IMR-90 (cell line): ENCODE results near the gene DNAJC17. TPM values are rescaled to one million over a fixed set of nuclear protein-coding genes. Genes with fewer than 3 reads are reported as not detected.

Experiments used
- ATAC-seq: fragments of 200-7000 bp; cut with Tn5 transposase; 2 replicates; pipeline ENCODE4 v1.9.1; 2020; ENCODE audit warnings: low read depth, mild to moderate bottlenecking, moderate library complexity
- BruUV-seq: library from RNA; stranded (reverse); fragments of 400-500 nt; replicated peaks from 2 replicates; lab custom pipeline; 2021; lab: Mats Ljungman, UMichigan
- CTCF ChIA-PET: fragments of 300-600 bp; formaldehyde crosslinking; extraction: SDS; loops from one replicate; lab custom pipeline; 2021; ENCODE audit warnings: antibody characterized with exemption; lab: Yijun Ruan, JAX
- POLR2A ChIA-PET: fragments of 300-600 bp; sonication (Branson Sonifier 250); formaldehyde crosslinking; loops from one replicate; lab custom pipeline; 2022; ENCODE audit warnings: antibody characterized with exemption; ENCODE audit not compliant: unreplicated experiment; lab: Charles Lee
- DNase-seq: peaks from one replicate; pipeline ENCODE4 v3.0.0; 2013
- H2AFZ ChIP-seq: replicated peaks from 2 replicates; pipeline ENCODE3; 2013; ENCODE audit warnings: low read length, mild to moderate bottlenecking; ENCODE audit not compliant: poor library complexity
- H2AK5ac ChIP-seq: 2 replicates; pipeline ENCODE4 v1.6.1; 2013; ENCODE audit warnings: low read depth, low read length, inconsistent platforms
- H2AK9ac ChIP-seq: replicated peaks from 2 replicates; pipeline ENCODE3; 2013; ENCODE audit warnings: mild to moderate bottlenecking, low read depth, low read length, moderate library complexity; ENCODE audit not compliant: poor library complexity
- H2BK120ac ChIP-seq: 2 replicates; pipeline ENCODE4 v1.6.1; 2013; ENCODE audit warnings: low read depth, low read length, inconsistent platforms
- H2BK15ac ChIP-seq: 3 replicates; pipeline ENCODE4 v1.6.1; 2013; ENCODE audit warnings: low read depth, low read length, inconsistent platforms
- H2BK20ac ChIP-seq: 2 replicates; pipeline ENCODE4 v1.6.1; 2013; ENCODE audit warnings: low read depth, mild to moderate bottlenecking, inconsistent platforms, low read length, moderate library complexity
- H2BK5ac ChIP-seq: 2 replicates; pipeline ENCODE4 v1.6.1; 2013; ENCODE audit warnings: mild to moderate bottlenecking, low read depth, low read length, inconsistent platforms; ENCODE audit not compliant: poor library complexity, severe bottlenecking
- H3K14ac ChIP-seq: replicated peaks from 2 replicates; pipeline ENCODE4 v1.6.1; 2013; ENCODE audit warnings: low read depth, low read length, inconsistent platforms
- H3K18ac ChIP-seq: 2 replicates; pipeline ENCODE4 v1.6.1; 2013; ENCODE audit warnings: low read depth, low read length, control low read depth
- H3K23ac ChIP-seq: 2 replicates; pipeline ENCODE4 v1.6.1; 2013; ENCODE audit warnings: low read depth, low read length, inconsistent platforms
- H3K27ac ChIP-seq: 2 replicates; pipeline ENCODE4 v1.5.1; 2013; ENCODE audit warnings: mild to moderate bottlenecking, control low read depth, low read length; ENCODE audit not compliant: insufficient read depth
- H3K27me3 ChIP-seq: 2 replicates; pipeline ENCODE4 v1.6.1; 2013; ENCODE audit warnings: low read length; ENCODE audit not compliant: control insufficient read depth, insufficient read depth
- H3K36me3 ChIP-seq: 2 replicates; pipeline ENCODE4 v1.6.1; 2013; ENCODE audit warnings: low read length, mixed read lengths; ENCODE audit not compliant: control insufficient read depth, insufficient read depth
- H3K4ac ChIP-seq: 2 replicates; pipeline ENCODE4 v1.6.1; 2013; ENCODE audit warnings: low read depth, low read length, inconsistent platforms
- H3K4me1 ChIP-seq: 2 replicates; pipeline ENCODE4 v1.6.1; 2013; ENCODE audit warnings: low read length, mixed read lengths; ENCODE audit not compliant: control insufficient read depth, insufficient read depth
- H3K4me2 ChIP-seq: 2 replicates; pipeline ENCODE4 v1.6.1; 2013; ENCODE audit warnings: low read depth, mild to moderate bottlenecking, control low read depth, low read length, moderate library complexity
- H3K4me3 ChIP-seq: 2 replicates; pipeline ENCODE4 v1.5.1; 2013; ENCODE audit warnings: low read depth, mild to moderate bottlenecking, control low read depth, low read length, moderate library complexity; ENCODE audit not compliant: insufficient read depth
- H3K56ac ChIP-seq: 2 replicates; pipeline ENCODE4 v1.6.1; 2013; ENCODE audit warnings: low read length, inconsistent platforms; ENCODE audit not compliant: insufficient read depth; ENCODE audit errors: extremely low read depth
- H3K79me1 ChIP-seq, 2 experiments: 2 replicates each; pipeline ENCODE4 v1.6.1; 2013; ENCODE audit warnings: low read length in 2 of 2, inconsistent platforms in 1 of 2, low read depth in 1 of 2
- H3K9ac ChIP-seq: 2 replicates; pipeline ENCODE4 v1.6.1; 2013; ENCODE audit warnings: low read depth, low read length, control low read depth
- H3K9me1 ChIP-seq: 2 replicates; pipeline ENCODE4 v1.6.1; 2013; ENCODE audit warnings: low read length, inconsistent platforms; ENCODE audit not compliant: insufficient read depth
- H3K9me3 ChIP-seq: 2 replicates; pipeline ENCODE4 v1.6.1; 2013; ENCODE audit warnings: low read length; ENCODE audit not compliant: control insufficient read depth, insufficient read depth
- H4K20me1 ChIP-seq: 2 replicates; pipeline ENCODE4 v1.6.1; 2013; ENCODE audit warnings: low read length, inconsistent platforms; ENCODE audit not compliant: insufficient read depth
- H4K5ac ChIP-seq: 2 replicates; pipeline ENCODE4 v1.6.1; 2013; ENCODE audit warnings: mild to moderate bottlenecking, low read depth, low read length, control low read depth
- H4K8ac ChIP-seq, 2 experiments: 2 replicates each; pipeline ENCODE4 v1.6.1; 2013; ENCODE audit warnings: low read depth in 2 of 2, low read length in 2 of 2, control low read depth in 1 of 2, inconsistent platforms in 1 of 2
- H4K91ac ChIP-seq: 2 replicates; pipeline ENCODE4 v1.6.1; 2013; ENCODE audit warnings: low read depth, low read length, inconsistent platforms; ENCODE audit not compliant: insufficient read depth
- CEBPB ChIP-seq: IDR thresholded peaks from 2 replicates; pipeline ENCODE4 v1.6.1; 2012; ENCODE audit warnings: low read depth, low read length, improper control_type of control experiment
- MXI1 ChIP-seq: IDR thresholded peaks from 2 replicates; pipeline ENCODE4 v1.6.1; 2012; ENCODE audit warnings: low read depth, mild to moderate bottlenecking, low read length, moderate library complexity, borderline replicate concordance
- WGBS, 2 experiments: methylation state at CpG; one replicate each; pipeline versions ENCODE4 v1.1.5 to v1.1.7; 2013; ENCODE audit warnings: missing lambda C conversion rate in 2 of 2; ENCODE audit not compliant: insufficient read length in 1 of 2; ENCODE audit errors: extremely low coverage in 2 of 2; 5-methylcytosine and 5-hydroxymethylcytosine counted together
- dilution Hi-C: fragments of 300-500 bp; cut with HindIII; formaldehyde crosslinking; loops from one replicate; pipeline ENCODE4 v1.14.3; 2018; ENCODE audit warnings: low sequenced_read_pairs; ENCODE audit not compliant: unreplicated experiment
- in situ Hi-C: fragments of 300-500 bp; cut with MboI; formaldehyde crosslinking; loops from 3 replicates; pipeline ENCODE4 v1.14.3; 2019; ENCODE audit warnings: low sequenced_read_pairs, inconsistent platforms, mixed read lengths
- intact Hi-C: fragments of 100-400 bp; cut with micrococcal nuclease; formaldehyde crosslinking; loops from 2 replicates; pipeline ENCODE4 v1.10.0; 2022
- polyA plus RNA-seq, 3 experiments: library from polyadenylated mRNA; depleted of rRNA; stranded (reverse); fragments of >200 nt; gene quantifications; 2 replicates each; pipeline ENCODE4 v1.2.3, GENCODE V29; 2012; ENCODE audit warnings: low replicate concordance in 1 of 3
- total RNA-seq: library from RNA; depleted of rRNA; stranded (reverse); fragments of >200 nt; gene quantifications from 2 replicates; pipeline ENCODE4 v1.2.3, GENCODE V29; 2012

The DNAJC17 gene
- total and polyA plus RNA-seq, 2 of the 4 experiments (the other 2 are of a cell fraction) = 58.6 to 107 TPM

GRCh38 chr15:40776537-40777141, 30.6 kb downstream of the DNAJC17 start:
- H4K20me1 ChIP-seq = peaks cover 3% of the 10 kb centered on the region; the same call in 1 of the 2 replicates
- H2BK5ac ChIP-seq = no peak overlapping the region
- peaks cover 0 to 7% of the 10 kb centered on the region in 2 experiments; a peak in 1 of 4 replicates for H3K79me1 ChIP-seq
- no peak overlapping the region for H3K23ac ChIP-seq
- peaks cover 57% of the 10 kb centered on the region for H3K36me3 ChIP-seq
- H3K9ac ChIP-seq = no peak overlapping the region
- H3K4me1 ChIP-seq = no peaks in the 10 kb centered on the region
- no peak for TF ChIP-seq CEBPB
- 0 out of 2 replicates have a peak, but pooled peaks have one; percentile 30 for TF ChIP-seq MXI1
- H2BK120ac ChIP-seq = no peak overlapping the region
- no peaks in the 10 kb centered on the region for H3K9me1 ChIP-seq
- no peak overlapping the region for H2BK15ac ChIP-seq
- H2AK9ac ChIP-seq = no peak overlapping the region
- ATAC-seq = peak; percentile 68
- in situ Hi-C loops (no loop called here), intact Hi-C loops (no loop called here), dilution Hi-C loops (no loop called here)
- H2AFZ ChIP-seq = no peak overlapping the region
- no peak overlapping the region for H2AK5ac ChIP-seq
- H3K4me3 ChIP-seq = no peak overlapping the region
- peak; percentile 41 for DNase-seq
- no peak overlapping the region for H3K4me2 ChIP-seq
- H3K14ac ChIP-seq = no peak overlapping the region
- no peak overlapping the region for H3K56ac ChIP-seq
- CTCF ChIA-PET = no interaction called here
- H3K4ac ChIP-seq = no peak overlapping the region
- POLR2A ChIA-PET = no interaction called here
- H4K91ac ChIP-seq = no peak overlapping the region
- BruUV-seq = no TSS peak
- no peak overlapping the region for H3K27ac ChIP-seq
- 95% methylated on average over 4 of the region's 11 CpGs; no CpG with 5 or more reads in 1 of the 2 experiments for WGBS, 2 experiments
- H2BK20ac ChIP-seq = no peak overlapping the region
- H4K5ac ChIP-seq = no peak overlapping the region
- no peaks in the 10 kb centered on the region for H3K9me3 ChIP-seq
- H3K18ac ChIP-seq = no peak overlapping the region
- H4K8ac ChIP-seq = no peak overlapping the region
- no peaks in the 10 kb centered on the region for H3K27me3 ChIP-seq
